ENCODE measurements around the gene NRXN3. TPM values are rescaled to one million over a fixed set of nuclear protein-coding genes. Genes with fewer than 3 reads are reported as not detected.

Gene NRXN3
- total RNA-seq, 1 donor from 2014 or later, result under 0.01 TPM

- no peak for DNase-seq (ENCODE audit: low read depth in 2 of 2)
Measured at GRCh38 chr14:79199217-79199616, 1029.0 kb downstream of the NRXN3 start.

GRCh38 chr14:79201564-79202207 lies 1031.5 kb downstream of the NRXN3 start:
- no peak for DNase-seq (ENCODE audit: low read depth in 2 of 2)

GRCh38 chr14:79204591-79204990 lies 1034.4 kb downstream of the NRXN3 start:
- no peak for DNase-seq (ENCODE audit: low read depth in 2 of 2)

GRCh38 chr14:79209418-79209817 lies 1039.2 kb downstream of the NRXN3 start:
- no peak for DNase-seq (ENCODE audit: low read depth in 2 of 2)

- no peak for DNase-seq (ENCODE audit: low read depth in 2 of 2)
Measured at GRCh38 chr14:79225815-79226214, 1055.6 kb downstream of the NRXN3 start.

- DNase-seq (ENCODE audit: low read depth in 2 of 2), result no peak
Measured at GRCh38 chr14:79229383-79229909, 1059.3 kb downstream of the NRXN3 start.

- DNase-seq (ENCODE audit: low read depth in 2 of 2), result no peak
Measured at GRCh38 chr14:79242666-79243065, 1072.5 kb downstream of the NRXN3 start.

GRCh38 chr14:79246173-79246572 lies 1076.0 kb downstream of the NRXN3 start:
- no peak for DNase-seq (ENCODE audit: low read depth in 2 of 2)

GRCh38 chr14:79248126-79248525 lies 1078.0 kb downstream of the NRXN3 start:
- DNase-seq (ENCODE audit: low read depth in 2 of 2), result no peak

GRCh38 chr14:79248771-79249170 lies 1078.6 kb downstream of the NRXN3 start:
- DNase-seq (ENCODE audit: low read depth in 2 of 2), result no peak

- no peak for DNase-seq (ENCODE audit: low read depth in 2 of 2)
Measured at GRCh38 chr14:79251278-79251677, 1081.1 kb downstream of the NRXN3 start.

- DNase-seq (ENCODE audit: low read depth in 2 of 2), result no peak
Measured at GRCh38 chr14:79253576-79253975, 1083.4 kb downstream of the NRXN3 start.

GRCh38 chr14:79254069-79254775 lies 1084.0 kb downstream of the NRXN3 start:
- no peak for DNase-seq (ENCODE audit: low read depth in 2 of 2)

GRCh38 chr14:79256380-79256779 lies 1086.2 kb downstream of the NRXN3 start:
- DNase-seq (ENCODE audit: low read depth in 2 of 2), result no peak

GRCh38 chr14:79260406-79260805 lies 1090.2 kb downstream of the NRXN3 start:
- DNase-seq (ENCODE audit: low read depth in 2 of 2), result no peak

- no peak for DNase-seq (ENCODE audit: low read depth in 2 of 2)
Measured at GRCh38 chr14:79265366-79265946, 1095.3 kb downstream of the NRXN3 start.

GRCh38 chr14:79270361-79270760 lies 1100.2 kb downstream of the NRXN3 start:
- no peak for DNase-seq (ENCODE audit: low read depth in 2 of 2)

- DNase-seq (ENCODE audit: low read depth in 2 of 2), result no peak
Measured at GRCh38 chr14:79271122-79271521, 1100.9 kb downstream of the NRXN3 start.

- no peak for DNase-seq (ENCODE audit: low read depth in 2 of 2)
Measured at GRCh38 chr14:79274641-79275291, 1104.6 kb downstream of the NRXN3 start.

- no peak for DNase-seq (ENCODE audit: low read depth in 2 of 2)
Measured at GRCh38 chr14:79275292-79275655, 1105.1 kb downstream of the NRXN3 start.

GRCh38 chr14:79278286-79278797 lies 1108.2 kb downstream of the NRXN3 start:
- no peak for DNase-seq (ENCODE audit: low read depth in 2 of 2)

Data from dermis microvascular lymphatic vessel endothelial cell (primary cell).